ENCODE data around the gene KHSRP. TPM values are rescaled to one million over a fixed set of nuclear protein-coding genes. Genes with fewer than 3 reads are reported as not detected.

Gene KHSRP
- total RNA-seq, 1 donor = 118 TPM

DNA sequence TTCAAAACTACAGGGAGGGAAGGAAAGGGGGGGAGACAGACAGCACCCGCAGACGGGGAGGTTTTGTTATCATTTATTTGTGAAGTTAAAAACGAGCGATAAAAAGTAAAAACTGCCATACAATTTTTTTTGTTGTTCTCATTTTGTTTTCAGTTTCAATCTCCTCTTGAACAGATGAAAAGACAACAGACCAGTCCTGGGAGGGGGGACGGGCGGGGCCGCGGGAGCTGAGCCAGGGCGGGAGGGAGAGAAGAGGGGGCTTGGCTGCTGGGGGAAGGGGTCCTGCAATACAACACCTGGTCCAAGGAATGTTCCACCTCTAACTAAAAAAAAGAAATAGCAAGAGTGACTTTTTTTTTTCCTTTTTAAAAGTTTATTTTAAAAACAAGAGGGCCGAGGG, 11.3 kb downstream of the KHSRP start:
- TF ChIP-seq, protein P1, sequence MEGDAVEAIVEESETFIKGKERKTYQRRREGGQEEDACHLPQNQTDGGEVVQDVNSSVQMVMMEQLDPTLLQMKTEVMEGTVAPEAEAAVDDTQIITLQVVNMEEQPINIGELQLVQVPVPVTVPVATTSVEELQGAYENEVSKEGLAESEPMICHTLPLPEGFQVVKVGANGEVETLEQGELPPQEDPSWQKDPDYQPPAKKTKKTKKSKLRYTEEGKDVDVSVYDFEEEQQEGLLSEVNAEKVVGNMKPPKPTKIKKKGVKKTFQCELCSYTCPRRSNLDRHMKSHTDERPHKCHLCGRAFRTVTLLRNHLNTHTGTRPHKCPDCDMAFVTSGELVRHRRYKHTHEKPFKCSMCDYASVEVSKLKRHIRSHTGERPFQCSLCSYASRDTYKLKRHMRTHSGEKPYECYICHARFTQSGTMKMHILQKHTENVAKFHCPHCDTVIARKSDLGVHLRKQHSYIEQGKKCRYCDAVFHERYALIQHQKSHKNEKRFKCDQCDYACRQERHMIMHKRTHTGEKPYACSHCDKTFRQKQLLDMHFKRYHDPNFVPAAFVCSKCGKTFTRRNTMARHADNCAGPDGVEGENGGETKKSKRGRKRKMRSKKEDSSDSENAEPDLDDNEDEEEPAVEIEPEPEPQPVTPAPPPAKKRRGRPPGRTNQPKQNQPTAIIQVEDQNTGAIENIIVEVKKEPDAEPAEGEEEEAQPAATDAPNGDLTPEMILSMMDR (IDR thresholded peaks at IDR 0.05; ENCODE audit: insufficient read depth, low read depth, low read length) = no peak
- DNase-seq (ENCODE audit: low read depth) = peak; percentile 26
- no peak overlapping the region for H3K4me3 ChIP-seq (ENCODE audit: low read depth, low read length)

GRCh38 chr19:6412447-6413091, 12.0 kb downstream of the KHSRP start:
- DNase-seq (ENCODE audit: low read depth) = no peak
- no peak overlapping the region for H3K4me3 ChIP-seq (ENCODE audit: low read depth, low read length)
- TF ChIP-seq, protein P1 (IDR thresholded peaks at IDR 0.05; ENCODE audit: insufficient read depth, low read depth, low read length) = peak; percentile 70

- TF ChIP-seq, protein P1 (IDR thresholded peaks at IDR 0.05; ENCODE audit: insufficient read depth, low read depth, low read length) = no peak
- no peak for DNase-seq (ENCODE audit: low read depth)
- H3K4me3 ChIP-seq (ENCODE audit: low read depth, low read length) = no peak overlapping the region
Measured at GRCh38 chr19:6412061-6412446, 12.6 kb downstream of the KHSRP start.

GRCh38 chr19:6409346-6409745, 15.3 kb downstream of the KHSRP start:
- TF ChIP-seq, protein P1 (IDR thresholded peaks at IDR 0.05; ENCODE audit: insufficient read depth, low read depth, low read length) = no peak
- H3K4me3 ChIP-seq (ENCODE audit: low read depth, low read length) = no peak overlapping the region
- DNase-seq (ENCODE audit: low read depth) = no peak

GRCh38 chr19:6406401-6406800, 18.2 kb downstream of the KHSRP start:
- DNase-seq (ENCODE audit: low read depth) = no peak
- TF ChIP-seq, protein P1 (IDR thresholded peaks at IDR 0.05; ENCODE audit: insufficient read depth, low read depth, low read length) = no peak
- H3K4me3 ChIP-seq (ENCODE audit: low read depth, low read length) = no peak overlapping the region

GRCh38 chr19:6402837-6403608, 21.6 kb downstream of the KHSRP start:
- DNase-seq (ENCODE audit: low read depth) = peak; percentile 63
- no peak overlapping the region for H3K4me3 ChIP-seq (ENCODE audit: low read depth, low read length)
- TF ChIP-seq, protein P1 (IDR thresholded peaks at IDR 0.05; ENCODE audit: insufficient read depth, low read depth, low read length) = no peak

All from fibroblast of villous mesenchyme (primary cell).